Natural killer cell (primary cell): ENCODE measurements around the gene PTPRN2. TPM values are rescaled to one million over a fixed set of nuclear protein-coding genes. Genes with fewer than 3 reads are reported as not detected.

Source experiments
- ATAC-seq, 3 donors: fragments of 150-1000 bp in 2 of 3; fragments of 200-7000 bp in 1 of 3; cut with Tn5 transposase; 1 replicate in 1 of 3; 2 replicates in 2 of 3; pipeline ENCODE4 v1.10.0; 2021; ENCODE audit warnings: mild to moderate bottlenecking in 2 of 3, moderate library complexity in 2 of 3
- DNase-seq, 2 donors: peaks; one replicate each; pipeline versions ENCODE4 v3.0.0 to v3.0.0-alpha.2; 2013 to 2021; ENCODE audit warnings: mixed read lengths in 1 of 2
- H3K27ac ChIP-seq: one replicate; pipeline ENCODE4 v1.5.1; 2013; ENCODE audit warnings: mild to moderate bottlenecking, low read length
- H3K27me3 ChIP-seq: one replicate; pipeline ENCODE4 v1.6.1; 2013; ENCODE audit warnings: low read length; ENCODE audit not compliant: control insufficient read depth, insufficient read depth
- H3K36me3 ChIP-seq: one replicate; pipeline ENCODE4 v1.6.1; 2013; ENCODE audit warnings: low read length; ENCODE audit not compliant: control insufficient read depth, insufficient read depth
- H3K4me1 ChIP-seq: one replicate; pipeline ENCODE4 v1.6.1; 2013; ENCODE audit warnings: low read length; ENCODE audit not compliant: control insufficient read depth, insufficient read depth
- H3K4me3 ChIP-seq: one replicate; pipeline ENCODE4 v1.5.1; 2013; ENCODE audit warnings: low read length
- H3K9me3 ChIP-seq: one replicate; pipeline ENCODE4 v1.6.1; 2013; ENCODE audit warnings: low read length; ENCODE audit not compliant: control insufficient read depth, insufficient read depth
- H3K27ac Mint-ChIP-seq, 2 donors: one replicate each; pipeline ENCODE4 v1.8.0; 2022; ENCODE audit warnings: mild to moderate bottlenecking in 2 of 2, mixed read lengths in 2 of 2, moderate library complexity in 1 of 2
- H3K27me3 Mint-ChIP-seq, 2 donors: one replicate each; pipeline ENCODE4 v1.8.0; 2022; ENCODE audit warnings: low read depth in 2 of 2, mixed read lengths in 2 of 2
- H3K36me3 Mint-ChIP-seq: one replicate; pipeline ENCODE4 v1.8.0; 2022; ENCODE audit warnings: mixed read lengths
- H3K4me1 Mint-ChIP-seq, 2 donors: one replicate each; pipeline ENCODE4 v1.8.0; 2022; ENCODE audit warnings: mixed read lengths in 2 of 2
- H3K4me3 Mint-ChIP-seq: one replicate; pipeline ENCODE4 v1.8.0; 2022; ENCODE audit warnings: mild to moderate bottlenecking, moderate library complexity, mixed read lengths
- H3K9me3 Mint-ChIP-seq, 2 donors: one replicate each; pipeline ENCODE4 v1.8.0; 2022; ENCODE audit warnings: mixed read lengths in 2 of 2
- WGBS: methylation state at CpG from one replicate; pipeline ENCODE4 v1.1.7; 2013; ENCODE audit warnings: missing lambda C conversion rate; ENCODE audit not compliant: insufficient coverage; 5-methylcytosine and 5-hydroxymethylcytosine counted together
- intact Hi-C: fragments of 100-400 bp; cut with micrococcal nuclease; formaldehyde crosslinking; loops from one replicate; pipeline ENCODE4 v1.14.2; 2022
- total RNA-seq, 4 donors: library from RNA; stranded (reverse); fragments of 120-200 nt in 1 of 4; gene quantifications; one replicate each; pipeline versions ENCODE4 v1.2.3 to v1.2.4, GENCODE V29; 2013 to 2022
- TF ChIP-seq, protein P1 (sequence below): fragments of 200-600 bp; IDR thresholded peaks from one replicate; pipeline ENCODE4 v1.8.0; 2022; ENCODE audit warnings: antibody characterized with exemption

The PTPRN2 gene
- total RNA-seq, 3 donors from 2014 or later (not counting 1 experiment from before 2014, with no cell fraction given), result 1.3 to 2.5 (median 1.9) TPM

GRCh38 chr7:158320328-158320727 is 267.3 kb downstream of the PTPRN2 start:
- no peak overlapping the region for H3K4me3 ChIP-seq

GRCh38 chr7:158318511-158318913 is 269.1 kb downstream of the PTPRN2 start:
- intact Hi-C loops, result no loop called here
- H3K36me3 ChIP-seq, result no peaks in the 10 kb centered on the region
- H3K4me1 ChIP-seq, result no peaks in the 10 kb centered on the region
- no peaks in the 10 kb centered on the region for H3K36me3 Mint-ChIP-seq
- DNase-seq (no peak), ATAC-seq (no peak)
- peaks cover 0 to 3% of the 10 kb centered on the region in 2 donors for H3K9me3 Mint-ChIP-seq
- no peak overlapping the region for H3K27ac Mint-ChIP-seq
- peaks cover 0 to 3% of the 10 kb centered on the region in 2 donors for H3K27me3 Mint-ChIP-seq
- TF ChIP-seq, protein P1, sequence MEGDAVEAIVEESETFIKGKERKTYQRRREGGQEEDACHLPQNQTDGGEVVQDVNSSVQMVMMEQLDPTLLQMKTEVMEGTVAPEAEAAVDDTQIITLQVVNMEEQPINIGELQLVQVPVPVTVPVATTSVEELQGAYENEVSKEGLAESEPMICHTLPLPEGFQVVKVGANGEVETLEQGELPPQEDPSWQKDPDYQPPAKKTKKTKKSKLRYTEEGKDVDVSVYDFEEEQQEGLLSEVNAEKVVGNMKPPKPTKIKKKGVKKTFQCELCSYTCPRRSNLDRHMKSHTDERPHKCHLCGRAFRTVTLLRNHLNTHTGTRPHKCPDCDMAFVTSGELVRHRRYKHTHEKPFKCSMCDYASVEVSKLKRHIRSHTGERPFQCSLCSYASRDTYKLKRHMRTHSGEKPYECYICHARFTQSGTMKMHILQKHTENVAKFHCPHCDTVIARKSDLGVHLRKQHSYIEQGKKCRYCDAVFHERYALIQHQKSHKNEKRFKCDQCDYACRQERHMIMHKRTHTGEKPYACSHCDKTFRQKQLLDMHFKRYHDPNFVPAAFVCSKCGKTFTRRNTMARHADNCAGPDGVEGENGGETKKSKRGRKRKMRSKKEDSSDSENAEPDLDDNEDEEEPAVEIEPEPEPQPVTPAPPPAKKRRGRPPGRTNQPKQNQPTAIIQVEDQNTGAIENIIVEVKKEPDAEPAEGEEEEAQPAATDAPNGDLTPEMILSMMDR, result no peak
- H3K9me3 ChIP-seq, result peaks cover 6% of the 10 kb centered on the region
- H3K4me1 Mint-ChIP-seq, result no peaks in the 10 kb centered on the region
- H3K27ac ChIP-seq, result no peak overlapping the region
- H3K4me3 Mint-ChIP-seq, result no peak overlapping the region
- no peak overlapping the region for H3K4me3 ChIP-seq
- WGBS, result 81% methylated on average over 22 of the region's 22 CpGs
- no peaks in the 10 kb centered on the region for H3K27me3 ChIP-seq

More at GRCh38 chr7:158320328-158320727, 267.3 kb downstream of the PTPRN2 start:
- Mint-ChIP-seq H3K4me3 (no peak overlapping the region), H3K36me3 (no peaks in the 10 kb centered on the region), H3K9me3 (peaks cover 0 to 3% of the 10 kb centered on the region in 2 donors), H3K27ac (no peak overlapping the region), H3K27me3 (peaks cover 0 to 3% of the 10 kb centered on the region in 2 donors), H3K4me1 (no peaks in the 10 kb centered on the region)
- no peaks in the 10 kb centered on the region for H3K4me1 ChIP-seq
- DNase-seq (no peak), ATAC-seq (no peak)
- H3K27me3 ChIP-seq, result no peaks in the 10 kb centered on the region
- H3K9me3 ChIP-seq, result peaks cover 5% of the 10 kb centered on the region
- no peaks in the 10 kb centered on the region for H3K36me3 ChIP-seq
- intact Hi-C loops, result no loop called here
- 89% methylated on average over 26 of the region's 27 CpGs for WGBS
- TF ChIP-seq, protein P1, result no peak
- no peak overlapping the region for H3K27ac ChIP-seq

DNA sequence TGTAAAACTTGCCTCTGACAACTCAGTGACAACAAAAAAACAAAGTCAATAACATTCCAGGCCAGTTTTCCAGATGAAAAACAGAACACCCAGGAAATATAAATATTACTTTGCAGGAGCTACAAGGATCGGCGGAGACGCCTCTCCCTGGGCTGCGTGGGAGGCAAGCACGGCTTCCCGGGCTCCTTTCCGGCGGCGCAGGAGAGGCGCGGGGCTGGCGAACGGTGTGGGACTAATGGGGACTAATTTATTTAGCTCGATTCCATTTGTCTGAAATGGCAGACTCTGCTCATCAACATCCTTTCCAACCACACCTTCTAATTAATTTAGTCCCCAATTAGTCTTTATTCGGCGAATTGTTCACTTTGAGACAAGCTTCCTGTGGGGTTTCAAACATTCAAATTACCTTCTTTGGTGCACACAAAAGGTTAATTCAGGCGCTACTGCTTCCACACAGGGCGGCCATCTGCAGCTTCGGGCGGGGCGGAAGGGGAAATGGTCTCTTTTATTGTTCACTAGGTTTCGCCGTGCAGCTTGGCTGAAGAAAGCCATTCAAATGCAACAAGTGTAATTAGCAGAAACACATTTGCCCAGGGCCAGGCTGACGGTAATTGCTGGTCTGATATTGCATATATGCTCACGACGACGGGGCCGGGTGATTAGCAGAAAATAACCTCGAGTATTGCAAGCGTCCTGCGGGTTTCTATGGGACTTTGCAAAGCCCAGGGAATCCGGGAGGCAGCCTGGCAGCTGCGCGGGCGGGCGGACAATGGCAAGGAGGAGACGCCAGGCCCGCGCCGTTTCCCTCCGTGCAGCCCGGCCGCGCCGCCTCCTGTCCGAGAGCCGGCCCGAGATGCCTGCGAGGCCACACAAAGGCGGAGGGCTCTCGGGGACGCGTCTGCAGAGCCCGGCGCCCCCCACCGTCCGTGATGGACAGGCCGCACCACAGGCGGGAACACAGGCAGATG is 270.1 kb downstream of the PTPRN2 start:
- Mint-ChIP-seq H3K36me3 (no peaks in the 10 kb centered on the region), H3K27ac (no peak overlapping the region), H3K4me1 (no peaks in the 10 kb centered on the region), H3K9me3 (peaks cover 0 to 3% of the 10 kb centered on the region in 2 donors), H3K27me3 (peaks cover 0 to 3% of the 10 kb centered on the region in 2 donors), H3K4me3 (no peak overlapping the region)
- ATAC-seq (no peak), DNase-seq (no peak)
- TF ChIP-seq, protein P1, result no peak
- Histone ChIP-seq H3K27me3 (no peaks in the 10 kb centered on the region), H3K9me3 (peaks cover 6% of the 10 kb centered on the region), H3K27ac (no peak overlapping the region), H3K36me3 (no peaks in the 10 kb centered on the region), H3K4me1 (no peaks in the 10 kb centered on the region), H3K4me3 (no peak overlapping the region)
- intact Hi-C loops, result no loop called here
- WGBS, result 32% methylated on average over 59 of the region's 59 CpGs
